ENCODE measurements around the gene DCTN4. TPM values are rescaled to one million over a fixed set of nuclear protein-coding genes. Genes with fewer than 3 reads are reported as not detected.

The DCTN4 gene
- total RNA-seq, 4 donors from 2014 or later: 49.8 to 78.6 (median 55.2) TPM

DNA sequence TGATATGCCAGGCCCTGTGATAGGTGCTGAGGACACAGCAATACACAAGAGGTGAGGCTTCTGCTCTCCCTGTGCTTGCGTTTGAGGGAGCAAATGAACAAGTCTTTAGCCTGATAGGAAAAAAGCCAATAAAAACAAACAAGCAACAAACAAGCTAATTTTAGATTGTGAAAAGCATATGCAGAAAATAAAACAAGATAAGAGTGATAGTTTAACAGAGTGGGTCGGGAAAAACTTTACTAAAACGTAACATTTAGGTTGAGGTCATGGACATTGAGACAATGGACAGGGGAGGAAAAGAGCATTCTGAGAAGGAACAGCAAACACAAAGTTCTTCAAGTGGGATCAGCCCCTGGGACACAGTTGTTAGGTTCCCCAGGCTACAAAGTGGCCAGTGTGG, 24.0 kb upstream of the DCTN4 start:
- peak overlapping the region in 1 of 2 donors; percentile 13 for H3K4me3 ChIP-seq
- TF ChIP-seq, protein P1, sequence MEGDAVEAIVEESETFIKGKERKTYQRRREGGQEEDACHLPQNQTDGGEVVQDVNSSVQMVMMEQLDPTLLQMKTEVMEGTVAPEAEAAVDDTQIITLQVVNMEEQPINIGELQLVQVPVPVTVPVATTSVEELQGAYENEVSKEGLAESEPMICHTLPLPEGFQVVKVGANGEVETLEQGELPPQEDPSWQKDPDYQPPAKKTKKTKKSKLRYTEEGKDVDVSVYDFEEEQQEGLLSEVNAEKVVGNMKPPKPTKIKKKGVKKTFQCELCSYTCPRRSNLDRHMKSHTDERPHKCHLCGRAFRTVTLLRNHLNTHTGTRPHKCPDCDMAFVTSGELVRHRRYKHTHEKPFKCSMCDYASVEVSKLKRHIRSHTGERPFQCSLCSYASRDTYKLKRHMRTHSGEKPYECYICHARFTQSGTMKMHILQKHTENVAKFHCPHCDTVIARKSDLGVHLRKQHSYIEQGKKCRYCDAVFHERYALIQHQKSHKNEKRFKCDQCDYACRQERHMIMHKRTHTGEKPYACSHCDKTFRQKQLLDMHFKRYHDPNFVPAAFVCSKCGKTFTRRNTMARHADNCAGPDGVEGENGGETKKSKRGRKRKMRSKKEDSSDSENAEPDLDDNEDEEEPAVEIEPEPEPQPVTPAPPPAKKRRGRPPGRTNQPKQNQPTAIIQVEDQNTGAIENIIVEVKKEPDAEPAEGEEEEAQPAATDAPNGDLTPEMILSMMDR (IDR thresholded peaks at IDR 0.05): no peak
- TF ChIP-seq POLR2AphosphoS5 (IDR thresholded peaks at IDR 0.05) (no peak), POLR2A (IDR thresholded peaks at IDR 0.05) (no peak), EP300 (IDR thresholded peaks at IDR 0.05) (no peak)
- peaks cover 28 to 78% (median 39%) of the 10 kb centered on the region in 3 donors for H3K4me1 ChIP-seq
- peak overlapping the region; percentile 92 to 96 (median 96) for H3K27ac ChIP-seq
- no peak for ATAC-seq
- no peaks in the 10 kb centered on the region for H3K9me3 ChIP-seq
- H3K27me3 ChIP-seq: no peaks in the 10 kb centered on the region
- 54 to 88% methylated on average over 3 of the region's 3 CpGs for WGBS, 2 donors (ENCODE audit: low coverage in 1 of 2)
- no peaks in the 10 kb centered on the region for H3K36me3 ChIP-seq

DNA sequence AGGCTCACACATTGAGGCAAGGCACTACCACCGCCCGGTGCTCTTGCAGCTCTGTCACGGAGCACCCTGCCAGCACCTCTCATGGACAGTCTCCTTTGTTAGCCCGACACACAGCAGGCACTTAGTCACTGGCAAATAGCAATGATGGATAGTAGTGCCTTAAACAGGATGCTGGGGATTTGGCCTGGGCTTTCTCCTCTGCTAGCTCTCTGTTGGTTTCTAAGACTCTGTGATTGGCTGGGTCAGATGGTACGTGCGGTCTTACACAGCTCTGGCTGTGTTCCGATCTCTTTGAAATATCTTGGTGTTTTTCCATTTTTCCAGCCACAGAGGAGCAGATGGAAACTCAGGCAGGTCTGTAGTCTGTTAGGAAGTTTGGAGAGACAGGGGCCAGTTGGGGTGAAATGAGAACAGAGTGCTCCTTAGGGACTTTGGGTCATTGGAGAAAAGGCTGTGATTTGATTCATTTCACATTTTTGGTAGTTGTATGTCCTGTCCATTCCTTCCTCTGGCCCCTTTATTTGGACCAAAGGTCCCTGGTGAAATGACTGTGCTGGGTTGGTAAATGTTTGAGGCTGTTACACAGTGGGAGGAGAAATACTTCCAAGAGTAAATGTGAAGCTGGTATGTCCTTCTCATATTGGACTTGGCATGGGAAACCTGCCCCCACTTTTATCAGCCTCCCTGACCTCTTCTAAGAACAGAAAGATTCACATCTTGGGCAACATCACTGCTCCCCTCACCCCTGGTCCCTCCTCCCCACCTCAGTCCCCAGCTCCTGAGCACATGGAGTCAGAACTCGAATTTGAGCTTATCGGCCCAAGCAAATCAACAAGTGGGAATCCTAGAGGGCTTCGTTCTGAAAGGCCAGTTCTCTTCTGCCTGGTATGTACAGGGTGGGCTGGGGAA, 23.1 kb upstream of the DCTN4 start:
- H3K9me3 ChIP-seq: no peaks in the 10 kb centered on the region
- peak overlapping the region; percentile 92 to 96 (median 96) for H3K27ac ChIP-seq
- peak; percentile 86 for ATAC-seq
- H3K4me3 ChIP-seq: peak overlapping the region in 1 of 2 donors; percentile 75
- peaks cover 30 to 72% (median 42%) of the 10 kb centered on the region in 3 donors for H3K4me1 ChIP-seq
- no peaks in the 10 kb centered on the region for H3K36me3 ChIP-seq
- TF ChIP-seq, protein P1 (IDR thresholded peaks at IDR 0.05): peak in 2 of 4 experiments; percentile 14 to 25
- TF ChIP-seq POLR2AphosphoS5 (IDR thresholded peaks at IDR 0.05): peak; percentile 84
- TF ChIP-seq EP300 (IDR thresholded peaks at IDR 0.05): no peak
- peak in 1 of 2 donors; percentile 41 for TF ChIP-seq POLR2A (IDR thresholded peaks at IDR 0.05)
- H3K27me3 ChIP-seq: no peaks in the 10 kb centered on the region
- 23 to 33% methylated on average over 5 to 6 of the region's 10 CpGs for WGBS, 2 donors (ENCODE audit: low coverage in 1 of 2)

DNA sequence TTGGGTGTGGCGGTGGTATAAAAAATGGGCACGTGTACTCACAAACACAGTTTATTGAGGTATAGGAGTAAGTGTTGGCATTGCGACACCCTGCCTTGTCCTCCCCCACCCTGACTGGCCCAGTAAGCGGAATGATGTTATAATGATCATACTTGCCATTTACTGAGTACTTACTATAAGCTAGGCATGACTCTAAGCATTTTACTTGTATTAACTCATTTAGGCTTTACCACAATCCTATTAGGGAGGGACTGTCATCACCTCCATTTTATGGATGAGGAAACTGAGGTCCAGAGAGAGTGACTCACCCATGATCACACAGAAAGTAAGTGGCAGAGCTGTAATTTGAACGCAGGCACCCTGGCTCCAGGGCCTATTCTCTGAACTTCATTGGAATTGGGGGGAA, 22.0 kb upstream of the DCTN4 start:
- 71 to 84% methylated on average over 4 to 5 of the region's 5 CpGs for WGBS, 2 donors (ENCODE audit: low coverage in 1 of 2)
- peaks cover 30 to 64% (median 42%) of the 10 kb centered on the region in 3 donors for H3K4me1 ChIP-seq
- H3K27ac ChIP-seq: peak overlapping the region; percentile 92 to 96 (median 95)
- no peak for ATAC-seq
- no peaks in the 10 kb centered on the region for H3K27me3 ChIP-seq
- no peak for TF ChIP-seq EP300 (IDR thresholded peaks at IDR 0.05)
- TF ChIP-seq, protein P1 (IDR thresholded peaks at IDR 0.05): no peak
- no peak for TF ChIP-seq POLR2A (IDR thresholded peaks at IDR 0.05)
- TF ChIP-seq POLR2AphosphoS5 (IDR thresholded peaks at IDR 0.05): no peak
- H3K36me3 ChIP-seq: no peaks in the 10 kb centered on the region
- H3K9me3 ChIP-seq: no peaks in the 10 kb centered on the region
- peak overlapping the region in 1 of 2 donors; percentile 75 for H3K4me3 ChIP-seq

DNA sequence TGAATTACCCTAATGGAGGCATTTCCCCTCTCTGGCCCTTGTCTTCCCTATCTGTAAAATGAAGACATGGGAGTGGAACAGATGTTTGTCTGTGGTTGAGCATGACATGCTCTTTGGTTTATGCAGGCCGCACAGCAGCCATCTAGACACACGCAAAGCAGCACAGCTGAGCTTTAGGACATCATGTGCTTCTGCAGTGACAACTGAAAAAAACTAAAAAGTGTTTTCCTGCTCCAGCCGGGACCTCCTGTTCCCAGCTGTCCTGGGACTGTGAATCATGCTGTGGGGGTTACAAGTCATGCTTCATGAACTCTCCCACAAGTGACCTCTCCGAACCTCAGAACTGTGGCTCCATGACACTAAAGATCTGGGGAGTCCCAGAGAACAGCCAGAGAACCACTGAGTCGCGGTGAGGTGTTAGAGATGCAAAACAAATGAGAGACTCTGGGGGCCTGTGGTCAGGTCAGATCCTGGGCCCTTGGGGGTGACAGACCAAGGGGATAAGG, 21.4 kb upstream of the DCTN4 start:
- no peak for TF ChIP-seq EP300 (IDR thresholded peaks at IDR 0.05)
- peak; percentile 89 for TF ChIP-seq POLR2AphosphoS5 (IDR thresholded peaks at IDR 0.05)
- TF ChIP-seq, protein P1 (IDR thresholded peaks at IDR 0.05): no peak
- TF ChIP-seq POLR2A (IDR thresholded peaks at IDR 0.05): peak; percentile 40 to 44
- peak; percentile 17 for ATAC-seq
- Histone ChIP-seq H3K9me3 (no peaks in the 10 kb centered on the region), H3K27ac (peak overlapping the region; percentile 92 to 96 (median 95)), H3K4me1 (peaks cover 30 to 64% (median 42%) of the 10 kb centered on the region in 3 donors), H3K4me3 (peak overlapping the region in 1 of 2 donors; percentile 75), H3K27me3 (no peaks in the 10 kb centered on the region), H3K36me3 (no peaks in the 10 kb centered on the region)
- 39 to 67% methylated on average over 3 to 5 of the region's 6 CpGs for WGBS, 2 donors (ENCODE audit: low coverage in 1 of 2)

Measured in gastroesophageal sphincter (tissue), 4 donors.